ENCODE data around the gene AGAP1. TPM values are rescaled to one million over a fixed set of nuclear protein-coding genes. Genes with fewer than 3 reads are reported as not detected.

AGAP1 gene
- total RNA-seq, 2 donors from 2014 or later: 28.9 to 33.3 TPM

- DNase-seq (ENCODE audit: low spot score): peak; percentile 66
- intact Hi-C loops (cut with DNase I): loop anchor here in 1 of 2 donors (10.0 kb wide), 1 partner anchor 1339 kb away; no protein-coding TSS in a partner anchor
Observed at GRCh38 chr2:235863414-235863813, 369.6 kb downstream of the AGAP1 start.

DNA sequence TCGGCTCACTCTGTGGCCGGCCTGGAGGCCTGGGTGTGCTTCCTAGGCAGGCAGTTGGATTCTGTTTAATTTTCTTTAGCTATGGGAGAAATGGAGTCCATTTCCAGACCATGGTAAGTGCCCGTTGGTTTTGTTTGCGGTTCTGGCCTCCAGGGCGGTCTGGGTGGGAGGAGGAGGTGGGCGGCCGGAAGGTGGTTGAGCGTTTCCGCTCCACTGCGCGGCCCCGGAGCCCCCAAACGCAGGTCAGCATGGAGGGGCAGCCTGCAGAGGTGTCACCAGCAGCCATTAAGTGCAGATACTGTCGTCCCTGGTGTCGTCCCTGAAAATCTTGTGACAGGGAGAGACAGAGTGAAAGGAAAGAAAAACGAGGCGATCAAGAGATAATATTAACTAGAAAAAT, 370.5 kb downstream of the AGAP1 start:
- no peak for DNase-seq (ENCODE audit: low spot score)

GRCh38 chr2:235864733-235865515, 371.1 kb downstream of the AGAP1 start:
- no peak for DNase-seq (ENCODE audit: low spot score)
- intact Hi-C loops (cut with DNase I): loop anchor here in 1 of 2 donors (10.0 kb wide), 1 partner anchor 1340 kb away; no protein-coding TSS in a partner anchor

More for the DNA sequence above, 370.5 kb downstream of the AGAP1 start:
- intact Hi-C loops (cut with DNase I): loop anchor here in 1 of 2 donors (10.0 kb wide), 1 partner anchor 1340 kb away; no protein-coding TSS in a partner anchor

DNA sequence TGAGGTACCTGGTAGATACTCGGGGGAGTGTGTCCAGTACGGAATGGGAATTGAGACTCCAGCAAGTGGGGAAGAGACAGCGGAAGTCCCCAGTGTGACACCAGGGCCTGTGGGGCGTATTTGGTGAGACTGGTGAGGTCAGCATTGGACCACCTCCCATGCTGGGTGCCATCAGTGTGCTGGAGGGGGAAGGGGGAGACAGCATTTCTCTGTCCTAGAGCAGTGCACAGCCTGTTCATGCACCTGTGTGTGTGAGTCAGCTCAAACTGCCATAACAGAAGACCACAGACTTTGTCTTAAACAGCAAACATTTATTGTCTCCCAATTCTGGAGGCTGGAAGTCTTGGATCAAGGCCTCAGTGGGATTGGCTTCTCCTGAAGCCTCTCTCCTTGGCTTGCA, 372.5 kb downstream of the AGAP1 start:
- DNase-seq (ENCODE audit: low spot score): no peak
- intact Hi-C loops (cut with DNase I): loop anchor here in 1 of 2 donors (10.0 kb wide), 1 partner anchor 1342 kb away; no protein-coding TSS in a partner anchor

- intact Hi-C loops (cut with DNase I): loop anchor here in 1 of 2 donors (10.0 kb wide), 1 partner anchor 1343 kb away; no protein-coding TSS in a partner anchor
- no peak for DNase-seq (ENCODE audit: low spot score)
Observed at GRCh38 chr2:235868224-235868623, 374.4 kb downstream of the AGAP1 start.

DNA sequence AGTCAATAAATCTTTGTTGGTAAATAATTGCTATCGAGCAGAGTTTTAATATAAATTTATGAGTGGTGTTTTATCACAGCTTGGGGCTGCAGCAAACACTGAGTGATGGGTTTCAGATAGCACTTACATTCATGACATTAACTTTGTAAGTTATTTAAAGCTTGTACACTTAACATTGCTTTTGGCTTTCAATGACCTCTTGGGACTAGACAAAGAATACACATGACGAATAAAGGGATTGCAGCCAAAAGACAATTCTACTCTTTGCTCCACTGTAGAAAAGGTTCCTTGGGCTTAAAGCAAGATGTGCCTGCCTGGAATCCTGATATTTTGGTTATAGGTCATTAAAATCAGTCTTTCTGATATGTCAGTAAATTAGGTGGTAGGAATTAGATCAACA, 374.8 kb downstream of the AGAP1 start:
- DNase-seq (ENCODE audit: low spot score): no peak
- intact Hi-C loops (cut with DNase I): loop anchor here in 1 of 2 donors (10.0 kb wide), 1 partner anchor 1344 kb away; no protein-coding TSS in a partner anchor

- no peak for DNase-seq (ENCODE audit: low spot score)
- intact Hi-C loops (cut with DNase I): no loop called here
Observed at GRCh38 chr2:235870515-235870914, 376.7 kb downstream of the AGAP1 start.

DNA sequence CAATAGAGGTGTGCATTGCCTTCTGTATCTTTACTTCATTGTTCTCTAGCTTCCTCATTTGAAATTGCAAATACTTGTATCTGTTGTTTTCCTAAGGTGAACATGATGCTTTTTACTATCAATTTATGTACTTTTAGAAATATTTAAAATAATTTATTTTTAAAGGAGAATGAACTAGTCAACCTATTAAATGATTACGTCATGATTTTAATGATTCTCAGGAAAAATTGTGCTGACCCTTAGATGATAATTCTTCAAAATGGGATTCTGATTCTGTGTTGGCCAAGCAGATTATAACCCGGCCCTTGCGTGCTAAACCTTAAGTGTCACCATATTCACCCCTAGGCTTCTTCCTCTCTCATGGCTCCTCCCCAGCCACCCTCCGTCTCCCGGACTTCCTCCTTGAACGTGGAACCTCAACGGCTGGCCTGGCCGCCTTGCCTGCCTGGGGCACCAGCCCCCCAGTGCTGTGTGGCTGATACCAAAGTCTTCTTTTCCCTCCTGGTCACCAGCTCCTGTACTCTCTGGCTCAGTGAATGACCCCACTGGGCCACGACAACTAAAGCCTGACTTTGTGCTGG, 382.3 kb downstream of the AGAP1 start:
- no peak for DNase-seq (ENCODE audit: low spot score)
- intact Hi-C loops (cut with DNase I): no loop called here

GRCh38 chr2:235877275-235877802, 383.5 kb downstream of the AGAP1 start:
- DNase-seq (ENCODE audit: low spot score): no peak
- intact Hi-C loops (cut with DNase I): no loop called here

GRCh38 chr2:235879116-235879515, 385.3 kb downstream of the AGAP1 start:
- DNase-seq (ENCODE audit: low spot score): no peak
- intact Hi-C loops (cut with DNase I): no loop called here

DNA sequence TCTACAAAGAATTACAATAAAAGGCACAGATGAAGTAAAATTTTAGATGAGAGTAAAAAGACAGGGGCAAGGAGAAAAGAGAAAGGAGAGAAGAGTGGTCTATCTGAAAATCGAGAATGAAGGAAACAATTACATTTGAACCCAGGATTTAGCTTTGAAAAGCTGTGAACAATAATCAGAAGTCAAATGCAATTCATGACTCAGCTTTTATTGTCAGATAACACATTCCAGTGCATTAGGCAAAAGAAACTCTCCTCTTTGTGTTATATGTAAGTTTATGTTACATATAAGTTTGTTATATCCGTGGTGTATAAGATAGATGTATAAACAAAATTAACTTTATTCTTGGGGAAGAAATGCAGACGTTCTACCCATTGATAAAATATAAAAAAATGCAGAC, 389.8 kb downstream of the AGAP1 start:
- intact Hi-C loops (cut with DNase I): no loop called here
- DNase-seq (ENCODE audit: low spot score): no peak

DNA sequence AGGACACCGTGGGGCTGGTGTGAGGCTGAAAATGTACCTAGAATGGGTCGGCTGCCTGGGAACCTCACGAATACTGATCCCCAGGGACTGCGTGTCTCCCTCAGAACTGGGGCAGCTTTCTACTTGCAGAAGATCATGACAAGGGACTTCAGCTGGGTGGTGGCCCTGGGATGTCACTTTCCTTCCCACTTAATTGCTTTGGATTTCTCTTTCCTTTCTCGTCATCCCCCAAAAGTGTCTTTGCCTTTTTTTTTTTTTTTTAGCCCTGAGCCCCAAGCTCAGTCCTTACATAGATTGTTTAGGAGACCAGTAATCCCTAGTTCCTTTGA, 395.4 kb downstream of the AGAP1 start:
- no peak for DNase-seq (ENCODE audit: low spot score)
- intact Hi-C loops (cut with DNase I): no loop called here

GRCh38 chr2:235893129-235893698, 399.4 kb downstream of the AGAP1 start:
- intact Hi-C loops (cut with DNase I): no loop called here
- no peak for DNase-seq (ENCODE audit: low spot score)

GRCh38 chr2:235894839-235895238, 401.0 kb downstream of the AGAP1 start:
- intact Hi-C loops (cut with DNase I): no loop called here
- DNase-seq (ENCODE audit: low spot score): no peak

DNA sequence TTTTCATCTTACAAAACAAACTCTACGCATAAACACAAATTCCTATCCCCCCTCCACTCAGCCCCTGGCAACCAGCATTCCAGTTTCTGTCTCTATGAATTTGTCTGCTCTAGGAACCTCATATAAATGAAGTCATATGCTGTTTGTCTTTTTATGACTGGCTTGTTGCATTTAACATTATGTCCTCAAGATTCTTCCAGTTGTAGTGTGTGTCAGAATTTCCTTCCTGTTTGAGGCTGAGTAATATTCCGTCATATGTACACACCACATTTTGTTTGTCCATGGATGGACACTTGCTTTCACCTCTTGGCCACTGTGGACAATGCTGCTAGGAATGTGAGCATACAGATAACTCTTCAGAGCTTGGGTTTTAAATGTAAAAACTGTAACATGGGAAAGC, 402.2 kb downstream of the AGAP1 start:
- intact Hi-C loops (cut with DNase I): loop anchor here in 1 of 2 donors (1.0 kb wide), 1 partner anchor 16 kb away; no protein-coding TSS in a partner anchor
- no peak for DNase-seq (ENCODE audit: low spot score)

DNA sequence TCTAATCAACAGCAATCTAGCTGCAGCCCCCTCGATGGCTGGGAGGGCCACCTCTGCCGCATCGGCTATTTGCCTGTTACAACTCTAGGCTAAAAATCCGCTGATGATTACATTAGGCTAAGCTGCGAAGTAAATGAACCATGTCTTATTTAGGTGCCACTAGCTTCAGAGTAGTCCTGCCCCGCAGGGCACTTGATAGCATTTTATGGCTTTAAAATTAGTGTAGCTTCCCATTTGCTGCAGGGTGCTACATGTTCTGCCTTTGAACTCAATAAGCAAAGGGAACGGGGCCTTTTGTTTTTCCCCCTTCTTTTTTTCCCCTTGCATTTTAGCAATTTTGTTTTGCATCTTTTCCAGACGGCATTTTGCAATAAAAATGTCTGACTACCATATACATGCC, 404.1 kb downstream of the AGAP1 start:
- no peak for DNase-seq (ENCODE audit: low spot score)
- intact Hi-C loops (cut with DNase I): no loop called here

- intact Hi-C loops (cut with DNase I): no loop called here
- no peak for DNase-seq (ENCODE audit: low spot score)
Observed at GRCh38 chr2:235898766-235899165, 404.9 kb downstream of the AGAP1 start.

DNA sequence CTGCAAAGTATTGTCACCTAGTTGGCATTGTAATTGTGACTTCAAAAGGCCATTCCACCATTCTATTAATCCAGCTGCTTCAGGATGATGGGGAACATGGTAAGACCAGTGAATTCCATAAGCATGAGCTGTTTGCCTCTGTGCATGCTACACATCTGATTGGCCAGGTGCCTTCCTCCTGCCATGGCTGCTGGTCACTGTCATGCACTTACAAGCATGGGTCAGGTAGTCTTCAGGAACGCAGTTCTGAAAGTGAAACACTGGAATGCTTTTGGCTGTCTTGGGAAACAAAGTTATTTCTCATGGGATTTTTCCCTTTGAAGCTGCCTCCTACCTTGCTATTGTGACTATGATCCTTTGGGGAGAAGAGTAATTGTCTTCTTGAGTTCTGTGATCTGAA, 406.8 kb downstream of the AGAP1 start:
- intact Hi-C loops (cut with DNase I): no loop called here
- no peak for DNase-seq (ENCODE audit: low spot score)

- no peak for DNase-seq (ENCODE audit: low spot score)
- intact Hi-C loops (cut with DNase I): no loop called here
Observed at GRCh38 chr2:235901243-235901642, 407.4 kb downstream of the AGAP1 start.
